NCI-H2107 treated with DMSO at 0.1 percent for 48 hours (cell line): ENCODE measurements around the gene APOBEC4.
"Not testable (repeated sequence)": the region's sequence is repeated elsewhere in the genome, so short reads cannot be mapped to it uniquely, and the experiment has no call there.

Source experiments
- DNase-seq: peaks from one replicate; lab custom pipeline; 2025; ENCODE audit not compliant: unreplicated experiment; lab: John Stamatoyannopoulos, UW

The APOBEC4 gene, protein sequence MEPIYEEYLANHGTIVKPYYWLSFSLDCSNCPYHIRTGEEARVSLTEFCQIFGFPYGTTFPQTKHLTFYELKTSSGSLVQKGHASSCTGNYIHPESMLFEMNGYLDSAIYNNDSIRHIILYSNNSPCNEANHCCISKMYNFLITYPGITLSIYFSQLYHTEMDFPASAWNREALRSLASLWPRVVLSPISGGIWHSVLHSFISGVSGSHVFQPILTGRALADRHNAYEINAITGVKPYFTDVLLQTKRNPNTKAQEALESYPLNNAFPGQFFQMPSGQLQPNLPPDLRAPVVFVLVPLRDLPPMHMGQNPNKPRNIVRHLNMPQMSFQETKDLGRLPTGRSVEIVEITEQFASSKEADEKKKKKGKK

GRCh38 chr1:183652547-183653461 lies at the start of gene APOBEC4:
Gene APOBEC4, minus strand, starts transcription at chr1:183653316. Its CDS starts 4,535 bp downstream, at chr1:183648781.
- DNase-seq = peak; percentile 42

DNA sequence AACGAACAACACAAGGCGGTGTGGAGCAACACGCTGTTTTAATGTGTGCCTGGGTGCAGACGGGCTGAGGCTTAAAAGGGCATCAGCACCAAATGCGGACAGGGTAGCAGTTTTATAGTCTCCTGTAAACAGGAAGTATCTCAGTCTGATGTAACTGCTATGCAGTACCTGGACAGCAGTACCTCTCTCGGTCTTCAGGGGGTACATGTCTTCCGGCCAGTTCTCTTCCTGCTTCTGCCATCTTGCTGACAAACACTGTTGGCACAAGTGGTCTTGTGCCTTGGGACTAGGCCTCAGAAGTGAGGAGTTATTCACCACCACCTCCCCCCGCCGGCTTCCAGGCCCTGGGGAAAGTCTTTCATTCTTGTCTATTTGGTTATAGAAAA lies 49.7 kb upstream of the APOBEC4 start:
- DNase-seq = no peak

GRCh38 chr1:183702087-183702812 lies 49.1 kb upstream of the APOBEC4 start:
- DNase-seq = no peak

GRCh38 chr1:183699616-183700160 lies 46.6 kb upstream of the APOBEC4 start:
- DNase-seq = no peak

DNA sequence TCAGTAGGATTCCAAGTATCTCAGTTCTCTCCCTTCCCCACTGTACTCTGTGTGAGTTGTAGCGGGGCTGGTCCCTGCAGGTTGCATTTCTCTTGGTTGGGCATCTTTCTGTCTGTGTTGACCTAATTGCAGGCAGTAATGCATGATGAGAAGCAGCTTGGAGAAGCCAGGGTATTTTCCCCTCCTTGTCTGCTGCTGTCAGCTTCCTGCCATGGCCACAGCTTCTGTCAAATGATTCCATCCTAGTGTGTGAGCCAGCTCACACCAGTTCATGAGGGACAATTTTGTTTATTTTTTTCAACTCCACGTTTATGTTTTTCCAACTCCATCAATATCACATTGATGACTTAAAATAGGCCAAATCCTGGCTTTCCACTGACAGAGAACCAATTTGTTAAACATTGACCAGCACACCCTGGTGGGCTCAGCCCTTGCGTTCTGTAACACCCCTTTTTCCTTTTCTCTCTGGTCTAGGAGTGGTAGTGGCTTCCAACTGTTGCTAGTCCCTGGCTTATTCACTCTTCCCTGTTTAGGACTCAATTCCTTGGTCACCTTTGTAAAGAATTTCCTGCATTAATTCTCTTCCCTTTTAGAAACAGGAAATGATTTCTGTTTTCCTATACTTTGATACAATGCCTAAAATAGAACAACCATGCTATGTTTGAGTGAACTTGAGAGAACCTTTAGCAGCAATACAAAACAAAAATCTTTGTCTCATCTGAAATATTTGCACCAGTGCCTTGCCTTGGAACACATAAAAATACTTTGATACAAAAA lies 44.9 kb upstream of the APOBEC4 start:
- DNase-seq = no peak

DNA sequence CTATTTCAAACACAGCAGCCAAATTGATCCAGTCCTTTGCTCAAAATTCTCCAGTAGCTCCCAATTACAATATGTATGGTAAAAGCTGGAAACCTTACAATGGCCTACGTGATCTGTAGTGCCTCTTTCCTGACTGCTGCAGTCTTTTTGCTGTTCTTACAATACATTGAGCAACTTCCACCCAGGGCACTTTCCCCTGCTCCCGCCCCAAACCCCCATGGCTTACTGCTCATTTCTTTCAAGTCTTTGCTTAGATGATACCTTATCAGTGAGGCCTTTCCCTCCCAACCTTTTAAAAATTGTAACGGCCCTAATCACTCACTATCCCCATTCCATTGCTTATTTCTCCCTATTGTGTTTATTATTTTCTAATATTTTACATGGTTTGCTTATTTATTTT lies 43.9 kb upstream of the APOBEC4 start:
- DNase-seq = no peak

GRCh38 chr1:183694755-183695154 lies 41.6 kb upstream of the APOBEC4 start:
- DNase-seq = no peak

DNA sequence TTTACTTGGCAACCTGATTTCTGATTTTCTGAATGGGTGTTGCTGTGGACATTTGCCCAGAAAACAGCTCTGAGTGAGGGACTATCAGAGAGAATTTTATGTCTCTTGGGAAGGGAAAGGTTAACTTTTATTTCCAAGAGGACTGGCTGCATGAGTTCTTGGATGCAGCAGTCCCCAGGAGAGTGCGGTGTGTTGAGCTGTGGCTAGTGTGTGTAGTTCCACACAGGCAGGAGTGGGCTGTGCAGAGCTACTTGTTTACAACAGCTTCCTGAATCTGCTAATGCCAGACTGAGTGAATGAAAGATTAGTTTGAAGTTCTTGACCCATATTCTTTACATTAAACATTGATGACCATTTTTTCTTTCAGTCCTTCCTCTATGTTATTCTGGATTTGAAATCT lies 41.0 kb upstream of the APOBEC4 start:
- DNase-seq = no peak

GRCh38 chr1:183693521-183693920 lies 40.4 kb upstream of the APOBEC4 start:
- no peak for DNase-seq

DNA sequence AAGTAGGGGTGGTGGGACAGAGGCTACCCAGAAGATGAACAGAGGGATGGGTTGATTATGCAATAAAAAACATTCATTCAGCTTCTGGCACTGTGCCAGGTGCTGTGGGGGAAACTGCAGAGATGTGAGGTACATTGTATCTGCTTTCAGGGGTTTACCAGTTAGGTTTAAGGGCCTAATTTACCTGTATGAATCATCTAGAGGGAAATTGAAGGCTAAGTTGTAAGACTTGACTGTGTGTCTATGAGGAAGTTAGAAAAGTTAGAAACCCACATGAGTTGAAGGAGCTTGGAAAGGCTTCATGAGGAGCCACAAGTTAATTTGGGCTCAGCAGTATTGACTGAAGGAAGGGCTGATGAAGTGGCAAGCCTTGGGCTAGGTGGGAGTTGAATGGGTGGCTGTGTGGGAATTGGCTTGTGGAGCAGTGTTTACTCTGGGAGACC lies 36.7 kb upstream of the APOBEC4 start:
- DNase-seq = no peak

DNA sequence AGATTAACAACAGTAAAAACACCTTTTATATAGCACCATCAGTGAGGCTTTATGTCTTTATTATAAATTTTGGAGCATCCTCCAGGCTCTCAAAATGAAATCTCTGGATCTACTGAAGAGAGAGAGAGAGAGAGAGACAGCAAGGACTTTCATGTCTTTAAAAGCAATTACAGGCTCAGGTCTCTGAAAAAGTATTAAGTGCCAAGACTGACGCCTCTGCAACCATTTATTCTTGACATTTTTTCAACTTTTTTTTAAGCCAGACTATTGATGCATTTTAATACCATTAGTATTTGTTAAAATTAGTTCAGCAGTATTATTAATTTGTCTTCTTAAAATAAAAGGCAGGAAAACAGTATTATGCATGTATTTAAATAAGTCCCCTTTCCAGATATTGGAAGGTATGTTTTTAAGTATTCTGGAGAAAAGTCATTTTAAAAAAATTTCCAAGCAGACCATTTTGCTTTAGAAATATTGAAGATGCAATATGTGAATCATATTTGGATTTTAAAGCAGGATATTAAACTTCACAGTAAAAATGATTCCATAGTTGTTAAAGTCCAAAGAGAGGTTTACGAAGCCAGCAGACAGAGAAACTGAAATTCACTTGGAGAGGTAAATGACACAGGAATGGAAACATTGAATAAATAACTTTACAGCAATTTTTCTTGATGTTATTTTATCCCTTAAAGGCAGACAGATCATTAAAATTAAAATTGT lies 35.4 kb upstream of the APOBEC4 start:
- no peak for DNase-seq

DNA sequence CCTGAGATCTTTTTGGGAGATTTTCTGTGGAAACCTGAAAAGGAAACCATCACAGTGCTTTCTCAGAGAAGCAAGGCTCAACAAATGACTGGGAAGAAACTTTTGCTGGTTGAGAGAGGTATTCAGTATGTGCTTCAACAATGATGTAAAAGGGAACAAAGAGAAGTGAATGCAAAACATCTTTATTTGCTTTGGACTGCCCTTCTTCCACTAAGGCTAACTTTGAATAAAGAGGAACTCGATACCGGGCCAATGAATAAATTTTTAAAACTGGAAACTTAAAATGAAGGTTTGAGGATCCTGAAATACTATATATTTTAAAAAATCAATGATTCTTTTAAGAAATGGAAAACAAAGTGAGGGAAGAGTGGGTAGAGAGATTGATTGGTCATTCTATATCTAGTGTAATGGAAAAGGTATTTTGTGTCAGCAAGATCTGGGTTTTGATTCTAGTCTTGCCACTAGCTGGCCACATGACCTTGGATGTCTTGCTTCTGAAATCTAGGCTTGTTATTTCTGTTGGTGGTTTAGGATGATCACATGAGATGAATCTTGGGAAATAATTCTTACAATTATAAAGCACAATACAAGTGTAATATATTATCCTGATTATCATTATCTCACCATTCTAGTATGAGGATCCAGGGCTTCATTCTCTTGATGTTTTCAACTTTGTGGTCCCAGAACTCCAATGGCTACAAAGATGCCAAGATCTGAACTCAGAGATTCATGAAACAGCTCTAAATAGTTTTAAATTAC lies 34.6 kb upstream of the APOBEC4 start:
- DNase-seq = no peak

GRCh38 chr1:183686229-183686628 lies 33.1 kb upstream of the APOBEC4 start:
- DNase-seq = no peak

GRCh38 chr1:183685112-183685713 lies 32.1 kb upstream of the APOBEC4 start:
- no peak for DNase-seq

DNA sequence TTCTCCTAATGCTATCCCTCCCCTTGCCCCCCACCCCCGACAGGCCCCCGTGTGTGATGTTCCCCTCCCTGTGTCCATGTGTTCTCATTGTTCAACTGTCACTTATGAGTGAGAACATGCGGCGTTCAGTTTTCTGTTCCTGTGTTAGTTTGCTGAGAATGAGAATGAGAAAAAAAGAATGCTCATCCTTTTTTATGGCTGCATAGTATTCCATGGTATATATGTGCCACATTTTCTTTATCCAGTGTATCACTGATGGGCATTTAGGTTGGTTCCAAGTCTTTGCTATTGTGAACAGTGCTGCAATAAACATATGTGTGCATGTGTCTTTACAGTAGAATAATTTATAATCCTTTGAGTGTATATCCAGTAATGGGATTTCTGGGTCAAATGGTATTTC lies 26.2 kb upstream of the APOBEC4 start:
- DNase-seq = not testable (repeated sequence)

GRCh38 chr1:183678819-183679218 lies 25.7 kb upstream of the APOBEC4 start:
- no peak for DNase-seq

GRCh38 chr1:183676586-183677189 lies 23.6 kb upstream of the APOBEC4 start:
- no peak for DNase-seq
